Spleen (tissue), 7 donors: ENCODE measurements around the gene PCTP.

ENCODE experiments used
- POLR2A ChIP-seq, 3 donors: fragments of 450-650 bp; IDR thresholded peaks; one replicate each; pipeline ENCODE4 v1.5.1; 2017; ENCODE audit warnings: antibody characterized with exemption in 3 of 3, mild to moderate bottlenecking in 1 of 3
- POLR2AphosphoS5 ChIP-seq, 3 donors: sonication (generic); formaldehyde crosslinking; IDR thresholded peaks; one replicate each; pipeline ENCODE4 v1.5.1; 2017; ENCODE audit warnings: antibody characterized with exemption in 3 of 3
- TF ChIP-seq, protein P1 (sequence below), 11 experiments: fragments of 200-600 bp in 7 of 11; fragments of 450-650 bp in 4 of 11; sonication (generic) in 4 of 11; IDR thresholded peaks in 8 of 11; conservative IDR thresholded peaks in 3 of 11; 1 replicate in 7 of 11; 2 replicates in 4 of 11; pipeline versions ENCODE4 v1.4.0 to v1.8.0; 2016 to 2021; ENCODE audit warnings: antibody characterized with exemption in 11 of 11, inconsistent platforms in 4 of 11, mild to moderate bottlenecking in 1 of 11
- donor health status: DM: no; HTN: no; CAD: no; lungs with moderate emphysema.
- donor health status: DM: no; HTN: no; CAD: no.
- donor health status: DM: no; HTN: no; CAD: no.

- no peak for TF ChIP-seq POLR2A (IDR thresholded peaks at IDR 0.05)
- TF ChIP-seq, protein P1, sequence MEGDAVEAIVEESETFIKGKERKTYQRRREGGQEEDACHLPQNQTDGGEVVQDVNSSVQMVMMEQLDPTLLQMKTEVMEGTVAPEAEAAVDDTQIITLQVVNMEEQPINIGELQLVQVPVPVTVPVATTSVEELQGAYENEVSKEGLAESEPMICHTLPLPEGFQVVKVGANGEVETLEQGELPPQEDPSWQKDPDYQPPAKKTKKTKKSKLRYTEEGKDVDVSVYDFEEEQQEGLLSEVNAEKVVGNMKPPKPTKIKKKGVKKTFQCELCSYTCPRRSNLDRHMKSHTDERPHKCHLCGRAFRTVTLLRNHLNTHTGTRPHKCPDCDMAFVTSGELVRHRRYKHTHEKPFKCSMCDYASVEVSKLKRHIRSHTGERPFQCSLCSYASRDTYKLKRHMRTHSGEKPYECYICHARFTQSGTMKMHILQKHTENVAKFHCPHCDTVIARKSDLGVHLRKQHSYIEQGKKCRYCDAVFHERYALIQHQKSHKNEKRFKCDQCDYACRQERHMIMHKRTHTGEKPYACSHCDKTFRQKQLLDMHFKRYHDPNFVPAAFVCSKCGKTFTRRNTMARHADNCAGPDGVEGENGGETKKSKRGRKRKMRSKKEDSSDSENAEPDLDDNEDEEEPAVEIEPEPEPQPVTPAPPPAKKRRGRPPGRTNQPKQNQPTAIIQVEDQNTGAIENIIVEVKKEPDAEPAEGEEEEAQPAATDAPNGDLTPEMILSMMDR (IDR thresholded peaks at IDR 0.05 in 8 of 11, conservative IDR thresholded peaks at IDR 0.05 in 3 of 11), result no peak
- TF ChIP-seq POLR2AphosphoS5 (IDR thresholded peaks at IDR 0.05), result no peak
Observed at GRCh38 chr17:55757659-55758058, 6.8 kb downstream of the PCTP start.
